ENCODE results near the gene MALAT1.

- no peak for TF ChIP-seq CTCF (IDR thresholded peaks at IDR 0.05)
- TF ChIP-seq POLR2AphosphoS5 (IDR thresholded peaks at IDR 0.05): no peak
- TF ChIP-seq EP300 (IDR thresholded peaks at IDR 0.05): no peak
These were observed 30.0 kb downstream of the MALAT1 start for GRCh38 chr11:65528819-65529350.
